ENCODE data around the gene ANKRD12. TPM values are rescaled to one million over a fixed set of nuclear protein-coding genes. Genes with fewer than 3 reads are reported as not detected.

Gene ANKRD12
- total and polyA plus RNA-seq, 11 donors: 7.7 to 70.9 (median 52.0) TPM

GRCh38 chr18:9297007-9297393, 160.4 kb downstream of the ANKRD12 start:
- intact Hi-C loops (cut with DNase I): no loop called here
- DNase-seq (no peak), ATAC-seq (no peak)
- 93 to 98% (median 96%) methylated on average over 8 to 24 of the region's 24 CpGs for WGBS, 4 donors
- TF ChIP-seq POLR2A (IDR thresholded peaks at IDR 0.05) (no peak), CTCF (IDR thresholded peaks at IDR 0.05) (no peak)
- Histone ChIP-seq H3K9me3 (peaks cover 0 to 38% (median 17%) of the 10 kb centered on the region in 12 donors), H3K36me3 (no peaks in the 10 kb centered on the region), H3K4me3 (no peak overlapping the region), H3K27ac (no peak overlapping the region), H3K27me3 (no peaks in the 10 kb centered on the region), H3K4me1 (no peaks in the 10 kb centered on the region)

GRCh38 chr18:9304388-9305070, 167.9 kb downstream of the ANKRD12 start:
- intact Hi-C loops (cut with DNase I): no loop called here
- no peak for TF ChIP-seq POLR2A (IDR thresholded peaks at IDR 0.05)
- H3K4me3 ChIP-seq: no peak overlapping the region
- H3K9me3 ChIP-seq: peaks cover 0 to 33% (median 14%) of the 10 kb centered on the region in 12 donors
- H3K27me3 ChIP-seq: no peaks in the 10 kb centered on the region
- WGBS, 4 donors: 93 to 94% (median 93%) methylated on average over 6 of the region's 6 CpGs
- H3K36me3 ChIP-seq: no peaks in the 10 kb centered on the region
- no peak overlapping the region for H3K27ac ChIP-seq
- DNase-seq (no peak), ATAC-seq (no peak)
- H3K4me1 ChIP-seq: no peaks in the 10 kb centered on the region

DNA sequence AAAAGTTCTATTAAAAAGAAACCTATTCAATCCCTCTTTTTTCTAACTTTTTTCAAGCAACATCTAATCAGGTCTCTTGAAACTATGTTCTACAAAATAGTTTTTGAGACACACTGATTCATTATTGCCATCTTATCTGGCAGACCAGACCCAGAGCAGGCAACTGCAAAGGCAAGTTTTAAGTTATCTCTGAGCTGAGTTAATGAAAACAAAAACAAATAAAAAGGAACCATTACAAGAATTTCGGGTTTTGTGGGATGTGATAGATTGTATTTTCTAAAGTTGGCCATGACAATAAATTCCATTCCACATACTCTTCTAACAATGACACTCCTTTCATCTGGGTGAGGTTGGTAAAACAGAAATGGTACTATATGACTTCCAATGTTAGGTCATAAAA, 182.8 kb downstream of the ANKRD12 start:
- no peak overlapping the region for H3K4me3 ChIP-seq
- peaks cover 0 to 4% (median 0%) of the 10 kb centered on the region in 12 donors for H3K9me3 ChIP-seq
- intact Hi-C loops (cut with DNase I): no loop called here
- ATAC-seq (no peak), DNase-seq (no peak)
- no peaks in the 10 kb centered on the region for H3K27me3 ChIP-seq
- WGBS, 4 donors: 49 to 68% (median 62%) methylated on average over 1 of the region's 1 CpG
- H3K4me1 ChIP-seq: no peaks in the 10 kb centered on the region
- no peak for TF ChIP-seq CTCF (IDR thresholded peaks at IDR 0.05)
- no peak for TF ChIP-seq POLR2A (IDR thresholded peaks at IDR 0.05)
- no peaks in the 10 kb centered on the region for H3K36me3 ChIP-seq
- no peak overlapping the region for H3K27ac ChIP-seq

- Histone ChIP-seq H3K9me3 (peaks cover 0 to 4% (median 0%) of the 10 kb centered on the region in 12 donors), H3K4me3 (no peak overlapping the region), H3K27me3 (no peaks in the 10 kb centered on the region), H3K27ac (no peak overlapping the region), H3K36me3 (no peaks in the 10 kb centered on the region), H3K4me1 (no peaks in the 10 kb centered on the region)
- intact Hi-C loops (cut with DNase I): loop anchor here in 1 of 10 donors (10.0 kb wide), 1 partner anchor 246 kb away; no protein-coding TSS in a partner anchor
- DNase-seq (no peak), ATAC-seq (no peak)
- 29 to 54% (median 41%) methylated on average over 4 of the region's 4 CpGs for WGBS, 4 donors
- TF ChIP-seq POLR2A (IDR thresholded peaks at IDR 0.05) (no peak), CTCF (IDR thresholded peaks at IDR 0.05) (no peak)
These were observed 184.5 kb downstream of the ANKRD12 start for GRCh38 chr18:9321017-9321452.

Data from heart left ventricle (tissue), 16 donors.